Suprapubic skin (tissue), 4 donors: ENCODE results near the gene PDE2A. TPM values are rescaled to one million over a fixed set of nuclear protein-coding genes. Genes with fewer than 3 reads are reported as not detected.

Experiments used
- DNase-seq, 2 donors: peaks; one replicate each; pipeline ENCODE4 v3.0.0-alpha.2; 2019; ENCODE audit warnings: low spot score in 2 of 2
- H3K27ac ChIP-seq: fragments of 200-600 bp; sonication (generic); one replicate; pipeline ENCODE4 v1.5.1; 2019
- H3K27me3 ChIP-seq: fragments of 200-600 bp; sonication (generic); one replicate; pipeline ENCODE4 v1.5.1; 2019
- H3K36me3 ChIP-seq: fragments of 200-600 bp; sonication (generic); one replicate; pipeline ENCODE4 v1.5.1; 2019
- H3K4me1 ChIP-seq: fragments of 200-600 bp; sonication (generic); one replicate; pipeline ENCODE4 v1.5.1; 2019
- H3K4me3 ChIP-seq: fragments of 200-600 bp; sonication (generic); one replicate; pipeline ENCODE4 v1.5.1; 2019; ENCODE audit warnings: mild to moderate bottlenecking
- H3K9me3 ChIP-seq: fragments of 200-600 bp; sonication (generic); one replicate; pipeline ENCODE4 v1.5.1; 2019
- EP300 ChIP-seq: sonication (generic); formaldehyde crosslinking; IDR thresholded peaks from one replicate; pipeline ENCODE4 v1.6.1; 2017; ENCODE audit warnings: antibody characterized with exemption
- POLR2A ChIP-seq, 2 donors: fragments of 450-650 bp; IDR thresholded peaks; one replicate each; pipeline ENCODE4 v1.6.1; 2017; ENCODE audit warnings: antibody characterized with exemption in 2 of 2, mild to moderate bottlenecking in 2 of 2, moderate library complexity in 2 of 2
- POLR2AphosphoS5 ChIP-seq, 3 donors: sonication (generic); formaldehyde crosslinking; IDR thresholded peaks; one replicate each; pipeline ENCODE4 v1.6.1; 2017; ENCODE audit warnings: antibody characterized with exemption in 3 of 3
- WGBS: methylation state at CpG from one replicate; pipeline ENCODE4 v1.1.5; 2018; 5-methylcytosine and 5-hydroxymethylcytosine counted together
- total RNA-seq, 4 donors: library from RNA; depleted of rRNA; stranded (reverse); fragments of >200 nt; gene quantifications; one replicate each; pipeline ENCODE4 v1.1.0, GENCODE V29; 2016
- TF ChIP-seq, protein P1 (sequence below), 2 donors: fragments of 200-600 bp in 1 of 2; fragments of 450-650 bp in 1 of 2; sonication (generic) in 1 of 2; IDR thresholded peaks; one replicate each; pipeline ENCODE4 v1.5.1; 2016 to 2019; ENCODE audit warnings: antibody characterized with exemption in 2 of 2, mild to moderate bottlenecking in 1 of 2, moderate library complexity in 1 of 2

PDE2A gene
- total RNA-seq, 4 donors from 2014 or later, result 5.4 to 49.9 (median 31.2) TPM

DNA sequence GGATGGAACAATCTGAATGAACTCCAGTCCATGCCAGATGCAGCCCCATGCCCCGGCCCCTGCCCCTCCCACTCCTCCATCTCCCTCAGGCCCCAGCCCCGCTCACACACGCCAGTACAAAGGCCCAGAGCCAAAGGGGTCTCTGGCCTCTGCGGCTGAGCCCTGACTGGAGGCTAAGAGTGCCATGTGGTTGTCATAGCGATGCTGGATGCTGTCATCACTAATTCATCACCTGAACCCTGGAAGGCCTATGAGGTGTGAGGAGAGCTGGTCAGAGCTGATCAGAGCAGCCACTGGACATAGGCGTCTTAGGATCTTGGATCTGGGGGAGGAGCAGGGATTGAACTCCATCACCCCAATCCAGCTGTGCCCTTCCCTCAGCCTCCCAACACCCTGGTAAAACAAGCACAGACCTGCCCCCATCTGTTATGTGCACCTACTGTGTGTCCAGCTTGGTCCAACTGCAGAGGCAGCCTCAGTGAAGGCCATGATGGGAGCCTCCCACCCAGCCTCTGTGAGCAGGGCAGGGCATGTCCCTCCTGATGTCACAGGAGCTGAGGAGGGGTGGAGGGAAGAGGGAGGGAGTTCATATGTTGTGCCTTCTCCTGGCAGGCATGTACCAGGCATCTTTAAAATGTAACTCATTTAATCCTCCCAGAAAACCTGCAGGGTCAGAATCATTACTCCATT, 16.7 kb downstream of the PDE2A start:
- 78% methylated on average over 5 of the region's 6 CpGs for WGBS
- no peaks in the 10 kb centered on the region for H3K36me3 ChIP-seq
- H3K4me1 ChIP-seq, result no peaks in the 10 kb centered on the region
- no peaks in the 10 kb centered on the region for H3K9me3 ChIP-seq
- H3K4me3 ChIP-seq, result no peak overlapping the region
- TF ChIP-seq, protein P1, sequence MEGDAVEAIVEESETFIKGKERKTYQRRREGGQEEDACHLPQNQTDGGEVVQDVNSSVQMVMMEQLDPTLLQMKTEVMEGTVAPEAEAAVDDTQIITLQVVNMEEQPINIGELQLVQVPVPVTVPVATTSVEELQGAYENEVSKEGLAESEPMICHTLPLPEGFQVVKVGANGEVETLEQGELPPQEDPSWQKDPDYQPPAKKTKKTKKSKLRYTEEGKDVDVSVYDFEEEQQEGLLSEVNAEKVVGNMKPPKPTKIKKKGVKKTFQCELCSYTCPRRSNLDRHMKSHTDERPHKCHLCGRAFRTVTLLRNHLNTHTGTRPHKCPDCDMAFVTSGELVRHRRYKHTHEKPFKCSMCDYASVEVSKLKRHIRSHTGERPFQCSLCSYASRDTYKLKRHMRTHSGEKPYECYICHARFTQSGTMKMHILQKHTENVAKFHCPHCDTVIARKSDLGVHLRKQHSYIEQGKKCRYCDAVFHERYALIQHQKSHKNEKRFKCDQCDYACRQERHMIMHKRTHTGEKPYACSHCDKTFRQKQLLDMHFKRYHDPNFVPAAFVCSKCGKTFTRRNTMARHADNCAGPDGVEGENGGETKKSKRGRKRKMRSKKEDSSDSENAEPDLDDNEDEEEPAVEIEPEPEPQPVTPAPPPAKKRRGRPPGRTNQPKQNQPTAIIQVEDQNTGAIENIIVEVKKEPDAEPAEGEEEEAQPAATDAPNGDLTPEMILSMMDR (IDR thresholded peaks at IDR 0.05), result no peak
- TF ChIP-seq POLR2A (IDR thresholded peaks at IDR 0.05) (no peak), POLR2AphosphoS5 (IDR thresholded peaks at IDR 0.05) (no peak), EP300 (no peak)
- DNase-seq, result no peak
- H3K27ac ChIP-seq, result no peak overlapping the region
- H3K27me3 ChIP-seq, result no peaks in the 10 kb centered on the region

DNA sequence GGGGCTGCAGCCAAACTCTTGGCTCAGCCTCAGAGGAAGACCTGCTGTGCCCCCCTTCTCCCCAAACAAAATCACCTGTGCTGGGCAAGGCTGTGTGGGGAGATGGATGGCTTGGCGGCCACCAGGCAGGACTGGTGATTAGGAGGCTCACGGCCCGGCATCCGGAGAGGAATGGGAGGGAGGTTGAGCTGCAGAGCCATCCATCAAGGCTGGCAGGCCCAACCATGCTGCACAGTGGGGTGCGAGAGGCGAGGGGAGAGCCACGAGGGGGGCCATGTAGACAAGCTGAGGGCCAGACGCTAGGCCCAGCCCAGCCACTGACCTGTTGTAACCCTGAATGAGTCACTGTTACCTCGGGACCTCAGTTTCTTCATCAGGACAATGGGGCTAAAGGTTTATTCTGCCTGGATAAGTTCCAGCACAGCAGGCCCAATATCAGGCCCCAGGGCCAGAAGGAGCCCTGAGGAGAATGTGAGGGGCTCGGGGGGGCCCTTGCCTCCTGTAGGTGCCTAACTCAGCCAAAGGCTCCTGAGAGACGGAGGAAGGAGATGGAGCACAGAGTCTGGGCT, 18.2 kb downstream of the PDE2A start:
- no peak for TF ChIP-seq POLR2AphosphoS5 (IDR thresholded peaks at IDR 0.05)
- WGBS, result 81% methylated on average over 9 of the region's 11 CpGs

DNA sequence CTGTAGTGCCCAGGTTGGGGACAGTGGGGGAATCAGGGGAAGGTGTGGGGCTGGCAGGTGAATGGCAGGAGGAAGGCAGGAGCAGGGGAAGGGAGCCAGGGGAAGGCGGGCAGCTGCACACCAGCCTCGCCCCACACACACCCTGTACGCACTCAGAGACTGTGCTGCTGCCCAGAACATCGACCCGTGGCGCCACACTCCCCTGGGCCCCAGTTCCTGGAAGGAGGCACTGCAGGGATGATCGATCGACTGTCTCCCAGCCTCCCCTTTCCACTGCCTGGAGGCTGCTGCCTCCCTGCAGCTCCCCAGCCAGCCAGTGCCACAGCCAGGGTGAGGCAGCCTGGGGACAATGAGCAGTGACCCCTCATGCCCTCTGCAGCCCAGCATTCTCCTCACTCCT, 19.2 kb downstream of the PDE2A start:
- WGBS, result 48% methylated on average over 4 of the region's 8 CpGs

More for the DNA sequence above, 18.2 kb downstream of the PDE2A start:
- Histone ChIP-seq H3K4me3 (no peak overlapping the region), H3K9me3 (no peaks in the 10 kb centered on the region), H3K4me1 (no peaks in the 10 kb centered on the region), H3K27me3 (no peaks in the 10 kb centered on the region), H3K27ac (no peak overlapping the region), H3K36me3 (no peaks in the 10 kb centered on the region)
- no peak for DNase-seq

DNA sequence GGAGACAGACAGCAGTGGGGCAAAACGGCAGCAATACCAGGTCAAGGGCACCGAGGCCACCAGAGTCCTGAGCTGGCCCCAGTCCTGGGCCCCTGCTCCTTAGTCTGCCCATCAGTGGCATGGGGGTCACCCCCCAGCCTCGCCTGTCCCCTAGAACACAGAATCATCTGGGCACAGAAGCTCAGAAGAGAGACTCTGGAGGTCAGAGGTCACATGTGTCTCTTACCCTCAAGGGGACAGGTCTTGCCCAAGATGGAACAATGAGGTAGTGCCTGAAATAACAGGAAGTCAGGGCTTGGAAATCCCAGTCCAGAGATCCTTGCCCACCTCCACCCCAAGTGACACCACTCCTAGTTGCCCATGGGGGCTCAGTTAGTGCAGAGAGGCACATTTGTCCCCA, 20.6 kb downstream of the PDE2A start:
- H3K27ac ChIP-seq, result no peak overlapping the region
- H3K4me1 ChIP-seq, result no peaks in the 10 kb centered on the region
- no peak for DNase-seq
- no peaks in the 10 kb centered on the region for H3K27me3 ChIP-seq
- no peaks in the 10 kb centered on the region for H3K9me3 ChIP-seq
- TF ChIP-seq, protein P1 (IDR thresholded peaks at IDR 0.05), result no peak
- TF ChIP-seq POLR2A (IDR thresholded peaks at IDR 0.05) (no peak), EP300 (no peak), POLR2AphosphoS5 (IDR thresholded peaks at IDR 0.05) (no peak)
- WGBS, result 83% methylated on average over 3 of the region's 3 CpGs
- no peaks in the 10 kb centered on the region for H3K36me3 ChIP-seq
- no peak overlapping the region for H3K4me3 ChIP-seq

More for the DNA sequence above, 19.2 kb downstream of the PDE2A start:
- H3K27me3 ChIP-seq, result no peaks in the 10 kb centered on the region
- no peak overlapping the region for H3K27ac ChIP-seq
- H3K36me3 ChIP-seq, result no peaks in the 10 kb centered on the region
- H3K4me3 ChIP-seq, result no peak overlapping the region
- DNase-seq, result no peak
- H3K9me3 ChIP-seq, result no peaks in the 10 kb centered on the region
- no peak for TF ChIP-seq EP300
- TF ChIP-seq POLR2AphosphoS5 (IDR thresholded peaks at IDR 0.05), result no peak
- TF ChIP-seq, protein P1 (IDR thresholded peaks at IDR 0.05), result no peak
- H3K4me1 ChIP-seq, result no peaks in the 10 kb centered on the region

DNA sequence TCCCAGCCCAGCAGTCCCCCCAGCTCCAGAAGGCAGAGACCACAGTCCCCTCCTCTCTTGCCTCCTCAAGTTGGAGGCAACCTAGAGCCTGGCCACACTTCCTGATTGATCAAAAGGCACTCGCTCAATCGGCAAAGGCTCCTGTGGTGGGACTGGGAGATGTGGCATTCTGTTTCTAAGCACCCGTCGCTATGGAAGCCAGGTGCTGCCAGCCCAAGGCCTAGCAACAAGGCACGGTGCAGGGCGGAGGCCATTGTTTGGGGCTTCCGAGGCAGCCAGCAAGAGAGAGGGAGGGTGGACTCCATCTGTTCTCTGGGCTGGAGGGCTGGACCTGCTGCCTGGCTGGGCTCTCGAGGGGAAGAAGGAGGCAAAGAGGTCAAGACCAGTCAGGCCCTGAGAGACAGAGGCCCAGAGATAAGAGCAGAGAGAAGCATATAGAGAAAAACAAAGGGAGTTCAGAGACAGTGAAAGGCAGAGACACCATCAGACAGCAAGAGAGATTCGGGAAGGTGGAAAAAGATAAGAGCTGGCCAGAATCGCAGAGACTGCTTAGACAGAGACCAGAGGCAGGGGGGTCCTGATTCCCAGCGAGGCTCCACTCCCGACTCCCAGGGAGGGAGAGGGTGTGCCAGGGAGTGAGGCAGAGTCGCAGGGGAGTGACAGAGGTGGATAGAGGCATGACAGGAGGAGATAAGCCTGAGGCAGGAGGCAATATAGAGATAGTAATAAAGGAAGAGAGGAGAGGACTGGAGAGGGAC, 21.2 kb downstream of the PDE2A start:
- DNase-seq, result no peak
- H3K36me3 ChIP-seq, result no peaks in the 10 kb centered on the region
- no peaks in the 10 kb centered on the region for H3K4me1 ChIP-seq
- no peaks in the 10 kb centered on the region for H3K27me3 ChIP-seq
- TF ChIP-seq POLR2A (IDR thresholded peaks at IDR 0.05), result no peak
- TF ChIP-seq, protein P1 (IDR thresholded peaks at IDR 0.05), result no peak
- no peak for TF ChIP-seq EP300
- TF ChIP-seq POLR2AphosphoS5 (IDR thresholded peaks at IDR 0.05), result no peak
- no peak overlapping the region for H3K4me3 ChIP-seq
- WGBS, result 65% methylated on average over 13 of the region's 13 CpGs
- no peaks in the 10 kb centered on the region for H3K9me3 ChIP-seq
- no peak overlapping the region for H3K27ac ChIP-seq
